ENCODE results near the gene KCNJ8.
A peak's percentile ranks its signal among the peaks of the same experiment; 100 is the strongest.
"Not testable (repeated sequence)": the region's sequence is repeated elsewhere in the genome, so short reads cannot be mapped to it uniquely, and the experiment has no call there.

Gene KCNJ8

DNA sequence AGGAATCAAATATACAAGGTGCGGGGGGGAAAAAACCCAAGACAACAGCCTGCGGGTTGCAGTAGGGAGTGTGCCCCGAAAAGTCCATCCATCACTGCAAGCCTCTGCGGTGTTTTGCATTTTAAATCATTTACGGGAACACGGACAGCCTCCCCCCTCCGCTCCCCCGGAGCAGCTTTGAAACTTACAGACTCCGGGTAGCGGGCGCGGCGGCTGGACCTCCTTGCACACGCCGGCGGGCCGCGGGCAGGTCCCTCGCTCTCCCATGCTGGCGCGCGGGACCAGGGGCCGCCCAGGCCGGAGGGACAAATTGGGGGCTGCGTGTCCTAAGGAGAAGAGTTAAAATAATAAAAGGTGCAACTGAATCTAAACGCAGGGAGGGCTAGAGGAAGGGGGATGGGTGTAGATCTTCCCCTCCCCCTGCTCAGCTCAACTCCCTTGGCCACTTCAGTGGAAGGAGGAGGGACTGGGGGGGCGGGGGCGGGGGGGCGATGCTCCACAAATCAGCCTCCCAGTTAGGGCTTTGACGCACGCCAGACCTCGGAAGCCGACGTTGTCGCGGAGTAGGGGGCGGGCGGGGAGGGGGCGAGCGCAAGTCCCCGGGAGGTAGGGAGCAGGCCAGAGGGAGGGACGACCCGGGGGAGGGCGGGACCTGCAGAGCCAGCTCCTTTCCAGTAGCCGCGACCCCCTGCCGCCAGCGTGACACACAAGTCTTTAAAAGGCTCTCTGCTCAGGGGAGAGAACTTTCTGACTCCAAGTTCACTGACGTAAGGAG, at the start of gene KCNJ8:
Gene KCNJ8, minus strand, starts transcription at position 349 of the 775 bp plus-strand sequence. CDS start 1,090 bp downstream, outside the sequence.
- DNase-seq: peak in 1 of 2 experiments; percentile 7

DNA sequence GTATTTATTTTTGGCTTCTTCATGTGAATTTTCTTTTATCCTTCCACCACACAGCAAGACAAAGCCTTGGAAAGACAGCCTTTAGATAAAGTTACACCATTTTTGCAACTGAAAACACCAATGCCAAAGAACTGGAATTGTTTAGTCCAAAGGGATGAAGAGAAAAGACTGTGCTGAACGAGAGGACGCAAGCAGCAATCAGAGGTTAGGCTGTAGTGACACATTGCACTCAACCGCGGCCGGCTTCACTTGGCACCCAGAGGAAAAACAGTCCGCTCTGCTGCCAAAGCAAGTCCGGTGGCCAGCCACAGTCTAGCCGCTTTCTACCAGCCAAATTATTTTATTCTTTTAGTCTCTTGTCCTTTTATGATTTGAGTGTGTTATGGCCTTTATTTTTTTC, 49.1 kb upstream of the KCNJ8 start:
- DNase-seq: no peak

DNA sequence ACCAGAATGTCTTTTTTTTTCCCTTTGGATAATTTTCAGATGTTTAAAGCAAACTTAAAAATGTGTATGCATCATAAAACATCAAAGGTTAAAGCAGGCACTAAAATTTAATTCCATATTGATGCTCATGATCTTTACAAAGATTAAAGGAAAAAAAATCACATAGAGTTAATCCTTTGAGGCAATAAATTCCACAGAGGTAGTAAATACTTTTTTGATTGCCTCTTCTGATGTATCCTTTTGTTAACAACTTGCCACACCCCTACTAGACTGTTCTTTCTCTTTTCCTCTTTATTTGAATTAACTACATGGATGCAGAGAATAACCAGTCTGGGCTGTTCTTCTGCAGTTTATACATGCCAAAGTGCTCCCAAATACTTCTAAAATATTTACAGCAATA, 45.2 kb upstream of the KCNJ8 start:
- DNase-seq: no peak

DNA sequence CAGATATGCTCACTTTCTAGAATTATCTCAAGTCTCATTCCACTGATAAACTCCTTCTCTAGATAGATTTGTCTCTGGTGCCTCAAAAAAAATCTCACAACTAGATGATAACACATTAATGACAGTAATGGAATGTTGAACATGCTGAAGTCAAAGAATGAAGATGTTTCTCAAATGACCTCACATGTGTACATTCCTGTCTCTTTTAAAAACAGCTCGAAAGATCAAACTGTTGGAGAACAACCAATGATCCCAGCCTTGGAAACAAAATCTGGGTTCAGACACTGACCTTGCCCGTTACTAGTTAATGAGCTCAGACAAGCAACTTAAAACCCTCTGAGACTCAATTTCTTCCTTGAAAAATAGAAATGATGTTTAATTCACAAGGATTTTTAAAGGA, 44.7 kb upstream of the KCNJ8 start:
- DNase-seq: no peak

DNA sequence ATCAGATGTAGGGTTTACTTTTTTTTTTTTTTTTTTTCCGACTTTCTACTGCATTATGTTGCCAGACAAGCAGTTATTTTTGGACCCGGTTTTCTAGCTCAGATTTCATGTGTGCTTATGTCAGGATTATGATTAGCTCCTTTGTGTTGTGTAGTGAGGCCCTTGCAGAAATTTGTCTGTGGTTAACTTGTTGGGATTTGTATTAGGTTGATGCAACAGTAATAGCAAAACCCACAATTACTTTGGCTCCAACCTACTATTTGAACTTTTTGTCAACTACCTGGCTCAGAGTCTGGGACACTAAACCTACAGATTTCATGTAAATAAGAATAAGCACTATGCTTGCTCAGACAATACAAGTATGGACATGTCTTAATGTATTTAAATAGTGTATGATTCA, 44.1 kb upstream of the KCNJ8 start:
- no peak for DNase-seq

DNA sequence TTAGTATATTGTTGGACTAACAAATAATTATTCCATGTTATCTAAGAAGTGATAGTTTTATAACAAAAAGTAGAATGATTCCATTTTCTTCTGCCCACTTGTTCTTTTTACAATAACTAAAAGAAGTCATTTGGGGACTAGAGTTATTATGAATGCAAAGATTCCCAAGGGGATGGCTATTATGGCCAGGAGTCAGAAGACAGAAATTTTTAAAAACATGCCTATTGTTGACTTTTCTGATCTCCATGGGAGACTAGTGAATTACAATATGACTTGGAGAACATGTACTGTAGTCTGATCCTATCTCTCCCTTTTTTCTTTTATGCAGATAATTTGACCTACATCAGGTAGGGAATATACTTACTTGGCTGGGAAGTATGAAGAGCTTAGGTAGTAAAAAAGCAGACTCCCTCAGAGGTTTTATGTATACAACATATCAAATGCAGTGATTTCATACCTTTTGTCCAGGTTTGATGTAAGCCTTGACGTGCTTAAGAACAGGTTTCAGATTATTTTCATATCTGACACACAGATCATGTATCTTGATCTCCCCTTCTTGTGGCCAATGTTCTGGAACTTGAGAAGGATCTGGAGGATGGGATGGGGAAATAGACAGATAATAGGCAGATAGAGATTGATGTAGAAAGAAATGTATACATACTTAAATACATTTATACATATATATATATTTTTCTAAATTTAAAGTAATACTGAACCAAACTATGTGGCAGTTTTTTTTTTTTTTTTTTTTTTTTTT, 41.0 kb upstream of the KCNJ8 start:
- DNase-seq: no peak

DNA sequence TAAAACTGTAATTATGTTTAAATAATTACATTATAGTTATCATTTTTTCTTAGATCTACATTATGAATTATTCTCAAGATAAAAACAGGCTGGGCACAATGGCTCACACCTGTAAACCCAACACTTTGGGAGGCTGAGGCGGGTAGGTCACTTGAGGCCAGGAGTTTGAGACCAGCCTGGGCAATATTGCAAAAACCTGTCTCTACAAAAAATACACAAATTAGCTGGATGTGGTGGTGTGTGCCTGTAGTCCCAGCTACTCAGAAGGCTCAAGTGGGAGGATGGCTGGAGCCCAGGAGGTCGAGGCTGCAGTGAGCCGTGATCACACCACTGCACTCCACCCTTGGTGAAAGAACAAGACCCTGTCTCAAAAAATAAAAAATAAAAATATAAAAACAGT, 40.3 kb upstream of the KCNJ8 start:
- no peak for DNase-seq

DNA sequence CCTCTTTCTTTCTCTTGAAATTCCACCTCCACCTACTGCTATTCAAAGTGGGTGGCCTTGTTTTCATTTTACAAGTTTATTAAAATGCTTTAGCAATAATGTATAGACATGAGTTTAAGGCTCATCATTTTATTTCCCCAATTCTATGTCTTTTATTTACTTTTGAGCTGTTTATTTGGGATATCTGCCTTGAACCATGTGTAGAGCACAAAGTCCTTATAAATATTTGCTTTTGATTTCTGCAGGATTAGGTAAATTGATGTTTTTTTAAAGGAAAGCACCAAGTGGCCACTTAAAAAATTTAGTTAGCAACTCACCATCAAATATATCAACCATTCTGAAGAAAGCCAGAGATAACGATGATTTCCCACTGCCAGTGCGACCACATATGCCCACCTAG, 39.8 kb upstream of the KCNJ8 start:
- no peak for DNase-seq

DNA sequence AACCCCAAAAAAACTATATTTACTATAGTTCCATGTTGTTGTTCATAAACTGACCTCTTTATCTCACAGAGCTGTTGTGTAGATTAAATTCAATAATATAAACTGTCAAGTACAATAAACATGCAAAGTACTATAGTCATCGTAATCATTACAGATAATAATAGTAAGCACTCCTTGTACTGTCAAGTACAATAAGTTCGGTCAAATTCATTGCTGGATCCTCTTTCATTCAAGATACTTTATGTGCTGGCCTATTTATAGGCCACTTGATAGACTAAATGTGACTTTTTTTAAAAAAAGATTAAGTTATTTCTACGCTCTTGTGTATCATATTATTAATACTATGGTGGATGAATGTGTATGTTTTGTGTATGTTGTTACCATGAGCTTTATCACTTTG, 39.2 kb upstream of the KCNJ8 start:
- DNase-seq: no peak

DNA sequence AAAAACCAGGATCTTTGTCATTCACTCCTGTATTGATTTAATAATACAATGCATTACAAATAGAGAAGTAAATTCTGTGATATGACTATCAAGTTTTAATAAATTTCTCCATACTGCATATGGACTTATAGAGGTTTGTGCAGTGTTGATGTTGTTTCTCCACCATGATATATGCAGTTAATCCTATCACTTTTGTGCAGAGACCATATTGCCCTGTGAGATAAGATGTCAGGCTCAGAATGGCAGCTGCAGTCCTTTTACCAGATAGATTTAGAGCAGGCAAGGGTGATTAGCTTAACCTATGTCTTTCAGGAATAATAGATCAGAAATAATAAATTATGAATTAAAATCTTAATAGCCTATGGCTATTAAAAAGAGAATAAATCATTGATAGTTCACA, 38.6 kb upstream of the KCNJ8 start:
- no peak for DNase-seq

DNA sequence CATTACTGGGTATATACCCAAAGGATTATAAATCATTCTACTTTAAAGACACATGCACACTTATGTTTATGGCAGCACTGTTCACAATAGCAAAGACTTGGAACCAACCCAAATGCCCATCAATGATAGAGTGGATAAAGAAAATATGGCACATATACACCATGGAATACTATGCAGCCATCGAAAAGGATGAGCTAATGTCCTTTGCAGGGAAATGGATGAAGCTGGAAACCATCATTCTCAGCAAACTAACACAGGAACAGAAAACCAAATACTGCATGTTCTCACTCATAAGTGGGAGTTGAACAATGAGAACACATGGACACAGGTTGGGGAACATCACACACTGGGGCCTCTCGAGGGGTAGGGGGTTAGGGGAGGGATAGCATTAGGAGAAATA, 37.8 kb upstream of the KCNJ8 start:
- DNase-seq: not testable (repeated sequence)

DNA sequence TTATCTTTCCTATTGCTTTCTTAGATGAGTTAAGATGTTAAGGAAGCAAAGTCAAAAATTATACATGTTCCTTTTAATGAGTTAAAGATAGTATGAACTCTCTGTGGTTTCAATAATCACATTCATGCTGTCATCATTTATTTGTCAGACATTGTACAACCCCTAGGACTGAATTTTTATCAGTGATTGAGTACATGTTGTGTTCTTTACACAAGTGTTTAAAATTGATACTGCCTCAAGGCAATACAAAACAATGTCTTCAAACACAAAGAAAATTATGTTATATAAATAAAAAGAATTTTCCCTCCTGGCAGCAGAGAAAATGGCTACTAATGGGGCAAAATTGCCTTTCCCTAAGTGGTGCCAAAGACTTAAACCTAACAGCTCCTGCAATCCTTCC, 34.6 kb upstream of the KCNJ8 start:
- DNase-seq: no peak

DNA sequence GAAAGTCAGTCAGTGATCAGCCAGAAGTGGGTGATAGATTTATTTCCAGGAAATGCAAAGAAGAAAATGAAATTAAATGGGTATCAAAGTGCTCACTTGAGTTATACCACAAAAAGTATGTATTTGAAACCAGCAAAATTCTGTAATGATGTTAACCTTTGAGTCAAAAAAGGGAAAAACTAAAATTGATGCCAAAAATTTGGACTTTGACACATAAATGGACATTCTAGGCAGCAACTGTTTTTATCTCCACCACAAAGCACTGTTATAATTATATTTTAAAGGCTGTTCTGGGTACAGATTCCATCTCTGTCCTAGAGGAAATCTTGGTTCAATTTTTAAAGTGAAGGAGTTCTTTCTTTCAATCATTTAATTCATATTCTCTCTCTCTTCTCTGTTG, 31.7 kb upstream of the KCNJ8 start:
- no peak for DNase-seq

DNA sequence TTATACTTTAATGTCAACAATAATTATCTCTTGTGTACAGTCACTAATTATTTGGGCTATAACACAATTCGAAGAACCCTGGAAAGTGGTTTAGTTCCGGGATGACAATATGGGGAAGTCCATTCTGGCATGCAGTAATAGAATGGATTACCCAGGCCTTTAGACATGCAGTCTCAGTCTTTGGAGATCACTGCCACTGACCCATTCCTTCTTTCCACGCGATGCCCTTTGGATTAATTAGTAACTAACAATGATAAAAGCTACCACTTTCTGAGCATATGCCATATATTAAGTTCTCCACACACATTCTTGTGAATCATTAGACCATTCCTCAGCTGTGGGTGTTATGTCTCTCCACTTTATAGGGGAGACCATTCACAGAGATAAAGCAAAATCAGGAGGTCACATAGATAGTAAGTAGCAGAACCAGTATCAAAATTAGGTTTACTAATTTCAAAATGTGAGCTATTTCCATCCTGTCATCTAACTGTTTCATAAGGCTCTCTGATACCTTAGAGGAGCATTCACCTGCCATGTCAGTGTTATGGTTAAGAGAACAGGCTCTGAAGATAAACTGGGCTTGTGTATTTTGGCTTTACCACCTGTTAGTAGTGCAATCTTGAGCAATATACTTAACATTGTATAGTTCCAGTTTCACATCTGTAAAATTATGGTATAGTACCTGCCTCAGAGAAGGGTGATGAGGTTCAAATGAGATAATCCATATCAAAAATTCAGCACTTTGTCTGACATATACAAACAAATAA, 27.2 kb upstream of the KCNJ8 start:
- DNase-seq: no peak

DNA sequence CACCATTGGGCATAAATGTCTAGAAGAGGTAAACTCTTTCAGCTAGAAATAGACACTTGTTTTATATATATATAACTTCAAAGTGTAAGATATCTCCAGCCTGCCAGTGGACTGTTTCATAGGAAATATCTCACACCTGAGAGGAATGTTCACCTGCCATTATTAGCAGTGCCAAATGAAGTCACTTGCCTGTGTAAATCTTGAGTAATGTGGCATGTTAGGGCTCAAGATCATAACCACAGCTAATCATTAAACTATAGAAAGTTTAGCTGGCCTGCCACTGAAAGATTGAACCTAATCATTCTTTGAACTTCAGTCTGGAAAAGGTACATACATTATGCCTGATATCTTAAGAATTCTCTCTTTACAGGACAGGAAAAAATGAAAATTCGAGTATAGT, 25.5 kb upstream of the KCNJ8 start:
- no peak for DNase-seq

DNA sequence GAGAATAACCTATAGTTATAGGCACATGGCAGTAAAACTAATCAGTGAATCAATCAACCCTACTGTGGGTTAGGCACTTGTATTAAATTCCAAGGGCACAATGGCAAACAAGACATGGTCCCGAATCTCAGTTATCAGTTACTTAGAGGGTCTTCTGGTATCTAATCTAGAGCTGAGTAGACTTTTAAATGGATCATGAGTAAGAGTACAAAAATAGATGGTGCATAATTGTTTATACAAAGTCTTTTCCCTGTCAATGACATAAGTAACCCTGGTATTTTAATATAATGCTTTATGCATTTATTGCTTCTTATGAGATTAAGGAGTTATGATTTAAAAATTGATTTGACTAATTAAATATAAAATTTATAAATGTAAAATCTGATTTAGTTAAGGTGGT, 23.0 kb upstream of the KCNJ8 start:
- DNase-seq: no peak

DNA sequence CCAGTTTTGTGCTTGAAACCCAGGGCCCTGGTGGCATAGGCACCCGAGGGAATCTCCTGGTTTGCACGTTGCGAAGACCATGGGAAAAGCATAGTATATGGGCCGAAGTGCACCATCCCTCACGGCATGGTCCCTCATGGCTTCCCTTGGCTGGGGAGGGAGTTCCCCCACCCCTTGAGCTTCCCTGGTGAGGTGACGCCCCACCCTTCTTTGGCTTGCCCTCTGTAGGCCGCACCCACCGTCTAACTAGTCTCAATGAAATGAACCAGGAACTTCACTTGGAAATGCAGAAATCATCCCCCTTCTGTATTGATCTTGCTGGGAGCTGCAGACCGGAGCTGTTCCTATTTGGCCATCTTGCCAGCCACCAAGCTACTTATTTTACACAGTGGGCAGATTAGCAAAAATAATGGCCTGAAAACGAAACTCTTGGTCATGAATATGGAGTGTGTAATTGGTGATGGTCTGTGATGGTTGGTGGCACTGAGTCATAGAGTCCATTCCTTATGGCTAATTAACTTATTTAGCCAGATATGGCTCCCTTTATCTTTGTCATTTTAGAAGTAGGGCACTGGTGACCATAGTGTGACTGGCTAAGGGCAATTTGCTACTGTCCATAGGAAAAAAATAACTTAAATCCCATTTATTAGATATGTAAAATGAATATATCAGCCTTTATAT, 21.3 kb upstream of the KCNJ8 start:
- DNase-seq: no peak

DNA sequence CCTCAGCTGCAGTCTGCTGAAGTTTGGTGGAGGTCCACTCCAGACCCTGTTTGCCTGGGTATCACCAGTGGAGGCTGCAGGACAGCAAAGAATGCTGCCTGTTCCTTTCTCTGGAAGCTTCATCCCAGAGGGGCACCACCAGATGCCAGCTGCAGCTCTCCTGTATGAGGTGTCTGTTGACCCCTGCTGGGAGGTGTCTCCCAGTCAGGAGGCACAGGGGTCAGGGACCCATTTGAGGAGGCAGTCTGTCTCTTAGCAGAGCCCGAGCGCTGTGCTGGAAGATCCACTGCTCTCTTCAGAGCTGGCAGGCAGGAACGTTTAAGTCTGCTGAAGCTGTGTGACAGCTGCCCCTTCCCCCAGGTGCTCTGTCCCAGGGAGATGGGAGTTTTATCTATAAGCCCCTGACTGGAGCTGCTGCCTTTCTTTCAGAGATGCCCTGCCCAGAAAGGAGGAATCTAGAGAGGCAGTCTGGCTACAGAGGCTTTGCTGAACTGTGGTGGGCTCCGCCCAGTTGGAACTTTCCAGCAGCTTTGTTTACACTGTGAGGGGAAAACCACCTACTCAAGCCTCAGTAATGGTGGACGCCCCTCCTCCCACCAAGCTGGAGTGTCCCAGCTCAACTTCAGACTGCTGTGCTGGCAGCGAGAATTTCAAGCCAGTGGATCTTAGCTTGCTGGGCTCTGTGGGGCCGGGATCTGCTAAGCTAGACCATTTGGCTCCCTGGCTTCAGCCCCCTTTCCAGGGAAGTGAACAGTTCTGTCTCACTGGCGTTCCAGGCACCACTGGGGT, 20.5 kb upstream of the KCNJ8 start:
- not testable (repeated sequence) for DNase-seq

DNA sequence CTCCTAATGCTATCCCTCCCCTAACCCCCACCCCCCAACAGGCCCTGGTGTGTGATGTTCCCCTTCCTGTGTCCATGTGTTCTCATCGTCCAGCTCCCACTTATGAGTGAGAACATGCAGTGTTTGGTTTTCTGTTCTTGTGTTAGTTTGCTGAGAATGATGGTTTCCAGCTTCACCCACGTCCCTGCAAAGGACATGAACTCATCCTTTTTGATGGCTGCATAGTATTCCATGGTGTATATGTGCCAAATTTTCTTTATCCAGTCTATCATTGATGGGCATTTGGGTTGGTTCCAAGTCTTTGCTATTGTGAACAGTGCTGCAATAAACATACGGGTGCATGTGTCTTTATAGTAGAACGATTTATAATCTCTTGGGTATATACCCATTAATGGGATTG, 15.2 kb upstream of the KCNJ8 start:
- DNase-seq: not testable (repeated sequence)

DNA sequence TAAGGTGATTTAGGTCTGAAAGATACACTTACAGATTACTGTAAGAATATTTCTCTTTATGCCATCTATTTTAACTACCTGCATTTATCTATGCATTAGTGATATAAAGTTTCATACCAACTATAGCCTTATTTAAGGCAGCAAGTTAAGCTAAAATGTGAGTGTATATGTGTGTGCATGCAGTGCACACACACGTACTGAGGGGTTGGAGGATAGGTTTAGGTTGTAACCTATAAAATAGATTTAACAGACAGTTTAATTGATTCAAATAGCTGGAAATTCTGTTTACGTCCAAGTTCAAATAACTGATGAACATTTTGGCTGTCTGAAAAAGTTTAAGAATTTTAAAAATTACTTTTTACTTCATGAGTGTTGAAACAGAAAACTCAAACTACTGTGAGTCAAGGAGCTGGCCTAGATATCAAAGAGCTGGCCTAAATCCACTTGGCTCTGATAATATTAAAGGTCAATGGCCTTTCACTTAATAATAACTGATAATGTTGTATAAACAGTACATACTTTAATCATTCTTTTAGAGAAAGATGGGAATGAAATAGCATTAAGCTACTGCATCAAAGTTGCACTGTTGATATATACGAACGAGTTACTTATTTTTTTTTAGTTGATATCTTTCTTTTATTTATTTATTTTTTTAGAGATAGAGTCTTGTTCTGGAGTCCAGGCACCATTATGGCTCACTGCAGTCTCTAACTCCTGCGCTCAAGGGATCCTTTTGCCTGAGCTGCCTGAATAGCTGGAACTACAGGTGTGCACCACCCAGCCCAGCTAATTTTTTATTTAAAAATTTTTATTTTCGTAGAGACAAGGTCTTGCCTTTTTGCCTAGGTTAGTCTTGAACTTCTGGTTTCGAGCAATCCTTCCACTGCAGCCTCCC, 13.8 kb upstream of the KCNJ8 start:
- no peak for DNase-seq

DNA sequence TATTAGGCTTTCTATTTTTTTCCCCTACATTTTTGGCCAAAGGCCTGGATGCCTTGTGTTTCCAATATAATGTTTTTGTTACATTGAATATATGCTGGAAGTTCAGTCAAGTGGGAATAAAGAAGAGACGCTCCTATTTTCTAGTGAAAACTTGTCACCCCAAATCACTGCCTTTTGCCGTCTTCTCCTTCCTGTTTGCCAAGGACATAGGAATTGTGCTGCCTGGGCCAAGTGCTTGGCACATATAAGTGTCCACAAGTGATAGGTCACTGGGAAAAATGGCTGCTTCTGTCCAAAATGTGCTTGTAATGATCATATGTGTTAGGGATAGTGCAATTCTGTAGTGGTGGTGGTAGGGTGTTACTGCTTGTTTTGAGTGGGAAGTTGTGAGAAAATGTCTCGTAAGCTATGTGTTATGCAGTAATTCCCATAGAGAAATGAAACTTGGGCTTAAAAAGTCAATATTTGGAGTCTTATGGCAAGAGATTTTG, 11.6 kb upstream of the KCNJ8 start:
- no peak for DNase-seq
